ENCODE results near the gene S1PR5. TPM values are rescaled to one million over a fixed set of nuclear protein-coding genes. Genes with fewer than 3 reads are reported as not detected.
"Not testable (repeated sequence)": the region's sequence is repeated elsewhere in the genome, so short reads cannot be mapped to it uniquely, and the experiment has no call there.

The S1PR5 gene
- polyA plus RNA-seq, 1 donor, result 0.96 TPM

DNA sequence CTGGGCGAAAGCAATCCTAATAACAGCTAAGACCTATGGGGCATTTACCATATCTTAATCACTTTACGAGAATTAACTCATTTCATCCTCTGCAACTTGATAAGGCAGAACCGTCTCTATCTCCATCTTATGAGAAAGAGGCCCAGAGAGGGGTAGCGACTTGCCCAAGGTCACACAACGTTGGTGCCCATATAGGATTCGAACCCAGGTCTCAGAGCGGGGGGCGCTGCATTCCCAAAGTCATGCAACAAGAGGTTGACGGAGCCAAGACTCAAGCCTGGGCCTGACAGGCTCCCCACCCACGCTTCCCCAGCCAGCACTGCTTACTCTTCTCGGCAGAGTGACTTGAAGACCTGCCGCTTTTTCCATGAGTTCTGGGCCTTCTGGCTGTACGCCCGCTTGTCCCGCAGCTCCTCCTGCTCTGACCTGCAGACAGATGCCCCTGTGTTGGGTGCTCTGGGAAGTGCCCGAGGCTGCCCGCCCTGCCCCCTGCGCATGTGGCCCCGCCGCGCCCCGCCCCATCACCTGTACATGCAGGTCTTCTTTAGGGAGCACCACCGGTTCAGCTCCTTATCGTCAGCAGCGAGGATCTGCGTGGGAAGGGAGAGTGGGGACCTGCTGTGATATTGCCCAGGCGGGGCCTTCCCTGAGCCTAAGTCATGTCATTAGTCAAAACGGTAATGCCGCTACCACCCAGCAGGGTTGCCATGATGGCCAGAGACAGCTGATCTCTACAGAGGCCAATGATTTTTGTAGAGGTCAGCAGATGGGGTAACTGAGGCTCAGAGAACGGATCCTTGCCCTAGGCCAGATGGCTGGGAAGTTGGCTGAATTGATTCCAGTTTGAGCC is 37.7 kb upstream of the S1PR5 start:
- Histone ChIP-seq H3K9me3 (ENCODE audit: control insufficient read depth, low read depth, low read length) (peaks cover 5% of the 10 kb centered on the region), H3K4me3 (ENCODE audit: low read length) (no peak overlapping the region), H3K4me1 (ENCODE audit: control insufficient read depth, insufficient read depth, low read length) (peaks cover 2% of the 10 kb centered on the region), H3K27me3 (ENCODE audit: control insufficient read depth, insufficient read depth, low read length) (no peaks in the 10 kb centered on the region), H3K27ac (ENCODE audit: low read length) (no peak overlapping the region), H3K36me3 (ENCODE audit: control insufficient read depth, insufficient read depth, low read length) (peaks cover 86% of the 10 kb centered on the region)
- WGBS (ENCODE audit: insufficient coverage, low lambda C conversion rate), result 80% methylated on average over 1 of the region's 30 CpGs
- DNase-seq, result no peak

DNA sequence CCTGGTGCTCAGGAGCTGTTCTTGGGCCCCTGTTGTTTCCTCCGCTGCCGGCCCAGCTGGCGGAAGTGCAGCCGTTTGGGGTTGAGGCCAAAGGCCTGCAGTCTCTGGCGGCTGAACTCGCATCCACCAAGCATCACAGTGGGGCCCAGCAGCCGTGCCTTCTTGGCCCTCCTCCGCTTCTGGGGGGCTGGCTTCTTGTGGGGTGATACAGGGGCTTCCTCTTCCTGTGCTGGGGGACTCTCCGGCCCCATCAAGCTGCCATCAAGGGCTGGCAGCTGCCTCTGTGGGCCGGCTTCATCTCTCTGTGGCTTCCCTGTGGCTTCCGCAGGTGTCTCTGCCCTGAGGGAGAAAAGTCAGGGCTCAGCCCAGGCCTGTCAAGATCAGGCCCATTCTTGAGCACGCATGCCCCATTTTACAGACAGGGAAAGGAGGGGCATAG is 36.7 kb upstream of the S1PR5 start:
- no peak for DNase-seq
- Histone ChIP-seq H3K9me3 (ENCODE audit: control insufficient read depth, low read depth, low read length) (peaks cover 5% of the 10 kb centered on the region), H3K27me3 (ENCODE audit: control insufficient read depth, insufficient read depth, low read length) (no peaks in the 10 kb centered on the region), H3K4me1 (ENCODE audit: control insufficient read depth, insufficient read depth, low read length) (peaks cover 2% of the 10 kb centered on the region), H3K27ac (ENCODE audit: low read length) (no peak overlapping the region), H3K36me3 (ENCODE audit: control insufficient read depth, insufficient read depth, low read length) (peaks cover 84% of the 10 kb centered on the region), H3K4me3 (ENCODE audit: low read length) (no peak overlapping the region)
- WGBS (ENCODE audit: insufficient coverage, low lambda C conversion rate), result no CpG with 5 or more reads among the region's 12 CpGs

DNA sequence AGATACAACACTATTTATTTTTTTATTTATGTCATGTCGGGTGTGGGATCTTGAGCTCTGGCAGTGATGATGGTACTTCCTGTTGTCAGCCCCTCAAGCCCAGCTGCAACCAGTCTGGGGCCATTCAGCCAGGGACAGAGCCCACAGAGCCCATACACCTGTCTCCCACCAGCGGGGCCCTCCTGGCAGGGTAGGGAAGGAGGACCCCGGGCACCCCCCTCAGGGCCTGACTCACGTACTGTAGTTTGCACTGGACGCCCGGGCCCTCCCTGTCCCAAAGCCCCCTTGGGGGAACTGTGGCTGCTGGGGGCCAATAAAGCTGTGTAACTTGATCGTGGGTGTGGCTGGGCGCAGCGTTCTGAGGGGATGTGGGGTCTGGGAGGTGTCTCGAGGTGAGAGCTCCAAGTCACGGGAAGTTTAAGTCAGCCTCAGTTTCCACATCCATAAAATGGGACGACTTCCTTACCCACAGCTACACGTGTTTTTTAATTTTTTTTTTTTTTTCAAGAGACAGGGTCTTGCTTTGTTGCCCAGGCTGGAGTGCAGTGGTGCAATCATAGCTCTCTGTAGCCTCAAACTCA is 35.9 kb upstream of the S1PR5 start:
- WGBS (ENCODE audit: insufficient coverage, low lambda C conversion rate), result 80% methylated on average over 1 of the region's 13 CpGs
- Histone ChIP-seq H3K9me3 (ENCODE audit: control insufficient read depth, low read depth, low read length) (peaks cover 5% of the 10 kb centered on the region), H3K4me3 (ENCODE audit: low read length) (no peak overlapping the region), H3K27me3 (ENCODE audit: control insufficient read depth, insufficient read depth, low read length) (no peaks in the 10 kb centered on the region), H3K4me1 (ENCODE audit: control insufficient read depth, insufficient read depth, low read length) (peaks cover 2% of the 10 kb centered on the region), H3K36me3 (ENCODE audit: control insufficient read depth, insufficient read depth, low read length) (peaks cover 88% of the 10 kb centered on the region), H3K27ac (ENCODE audit: low read length) (no peak overlapping the region)
- DNase-seq, result no peak

DNA sequence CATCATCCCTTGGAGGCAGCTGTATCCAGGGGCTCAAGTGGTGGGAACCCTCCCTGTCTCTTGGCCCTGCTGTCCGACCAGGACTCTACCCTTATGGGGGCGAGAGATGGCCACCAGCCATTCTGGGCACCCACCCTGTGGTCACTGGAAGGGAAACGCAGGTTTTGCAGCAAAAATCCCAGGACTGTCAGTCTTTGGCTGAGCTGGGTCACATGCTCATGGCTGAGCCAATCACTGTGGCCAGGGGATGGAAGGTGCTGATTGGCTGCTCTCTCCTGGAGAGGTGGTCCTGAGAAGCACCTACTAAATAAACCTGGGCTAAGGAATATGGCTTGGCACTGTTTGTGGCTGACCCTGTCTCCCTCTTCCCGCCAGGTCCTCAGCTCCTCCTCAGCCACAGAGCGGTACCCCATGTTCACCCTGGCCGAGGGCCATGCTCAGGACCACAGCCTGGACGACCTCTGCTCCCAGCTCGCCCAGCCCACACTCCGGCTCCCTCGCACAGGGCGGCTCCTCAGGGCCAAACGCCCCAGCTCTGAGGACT is 35.3 kb upstream of the S1PR5 start:
- no CpG with 5 or more reads among the region's 12 CpGs for WGBS (ENCODE audit: insufficient coverage, low lambda C conversion rate)
- DNase-seq, result peak in 1 of 2 donors; percentile 30
- Histone ChIP-seq H3K27ac (ENCODE audit: low read length) (no peak overlapping the region), H3K36me3 (ENCODE audit: control insufficient read depth, insufficient read depth, low read length) (peaks cover 84% of the 10 kb centered on the region), H3K4me1 (ENCODE audit: control insufficient read depth, insufficient read depth, low read length) (peaks cover 2% of the 10 kb centered on the region), H3K9me3 (ENCODE audit: control insufficient read depth, low read depth, low read length) (peaks cover 5% of the 10 kb centered on the region), H3K27me3 (ENCODE audit: control insufficient read depth, insufficient read depth, low read length) (no peaks in the 10 kb centered on the region), H3K4me3 (ENCODE audit: low read length) (no peak overlapping the region)

DNA sequence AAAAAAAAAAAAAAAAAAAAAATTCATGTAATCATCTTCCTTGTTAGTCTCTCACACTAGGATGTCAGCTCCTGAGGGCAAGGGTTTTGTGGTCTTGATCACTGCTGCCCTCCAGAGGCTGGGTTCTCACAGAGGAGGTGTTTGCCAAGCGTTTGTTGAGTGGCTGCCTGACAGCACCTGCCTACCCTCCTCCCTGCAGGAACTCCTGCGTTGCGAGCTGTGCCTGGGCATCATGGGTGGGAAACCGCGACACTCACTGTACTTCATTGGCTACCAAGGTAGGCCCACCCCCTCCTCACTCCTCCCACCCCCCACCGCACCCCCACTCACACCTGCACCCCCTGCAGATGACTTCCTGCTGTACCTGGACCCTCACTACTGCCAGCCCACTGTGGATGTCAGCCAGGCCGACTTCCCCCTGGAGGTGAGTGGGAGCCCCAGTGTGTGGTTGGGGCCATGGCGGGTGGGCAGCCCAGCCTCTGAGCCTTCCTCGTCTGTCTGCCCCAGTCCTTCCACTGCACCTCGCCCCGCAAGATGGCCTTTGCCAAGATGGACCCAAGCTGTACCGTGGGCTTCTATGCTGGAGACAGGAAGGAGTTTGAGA is 34.6 kb upstream of the S1PR5 start:
- Histone ChIP-seq H3K4me3 (ENCODE audit: low read length) (no peak overlapping the region), H3K9me3 (ENCODE audit: control insufficient read depth, low read depth, low read length) (peaks cover 5% of the 10 kb centered on the region), H3K36me3 (ENCODE audit: control insufficient read depth, insufficient read depth, low read length) (peaks cover 84% of the 10 kb centered on the region), H3K27me3 (ENCODE audit: control insufficient read depth, insufficient read depth, low read length) (no peaks in the 10 kb centered on the region), H3K4me1 (ENCODE audit: control insufficient read depth, insufficient read depth, low read length) (peaks cover 2% of the 10 kb centered on the region), H3K27ac (ENCODE audit: low read length) (no peak overlapping the region)
- no CpG with 5 or more reads among the region's 12 CpGs for WGBS (ENCODE audit: insufficient coverage, low lambda C conversion rate)
- no peak for DNase-seq

DNA sequence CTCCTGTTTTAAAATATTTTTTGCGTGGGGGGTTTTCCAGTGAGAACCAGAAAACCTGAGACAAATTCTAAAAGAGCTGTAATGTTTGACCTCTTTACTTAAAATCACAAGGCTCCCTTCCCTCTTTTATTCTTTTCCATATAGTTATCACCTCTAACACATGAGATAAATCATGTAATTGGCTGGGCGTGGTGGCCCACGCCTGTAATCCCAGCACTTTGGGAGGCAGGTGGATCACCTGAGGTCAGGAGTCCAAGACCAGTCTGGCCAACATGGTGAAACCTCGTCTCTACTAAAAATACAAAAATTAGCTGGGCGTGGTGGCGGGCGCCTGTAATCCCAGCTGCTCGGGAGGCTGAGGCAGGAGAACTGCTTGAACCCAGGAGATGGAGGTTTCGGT is 33.8 kb upstream of the S1PR5 start:
- not testable (repeated sequence) for H3K27me3 ChIP-seq (ENCODE audit: control insufficient read depth, insufficient read depth, low read length); H3K9me3 ChIP-seq (ENCODE audit: control insufficient read depth, low read depth, low read length); H3K27ac ChIP-seq (ENCODE audit: low read length); H3K4me1 ChIP-seq (ENCODE audit: control insufficient read depth, insufficient read depth, low read length); H3K4me3 ChIP-seq (ENCODE audit: low read length); DNase-seq
- no CpG with 5 or more reads among the region's 9 CpGs for WGBS (ENCODE audit: insufficient coverage, low lambda C conversion rate)
- peaks cover 82% of the 10 kb centered on the region for H3K36me3 ChIP-seq (ENCODE audit: control insufficient read depth, insufficient read depth, low read length)

DNA sequence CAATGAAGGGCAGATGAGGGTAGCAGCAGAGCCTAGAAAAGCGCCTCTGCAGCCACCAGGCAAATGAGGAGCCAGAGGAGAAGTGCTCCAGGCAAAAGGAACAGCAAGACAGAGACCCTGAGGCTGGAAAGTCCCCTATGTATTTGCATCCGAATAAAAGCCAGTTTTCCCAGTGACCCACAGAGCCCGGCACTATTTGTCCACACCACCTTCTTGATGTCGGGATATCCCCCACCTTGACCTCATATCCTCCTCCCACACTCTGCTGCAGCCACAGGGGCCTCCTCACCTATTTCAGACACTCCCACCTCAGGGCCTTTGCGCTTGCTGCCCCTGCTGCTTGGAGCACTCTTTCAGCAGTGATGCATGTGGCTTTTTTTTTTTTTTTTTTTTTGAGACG is 33.1 kb upstream of the S1PR5 start:
- DNase-seq, result no peak
- no CpG with 5 or more reads among the region's 6 CpGs for WGBS (ENCODE audit: insufficient coverage, low lambda C conversion rate)
- Histone ChIP-seq H3K4me3 (ENCODE audit: low read length) (no peak overlapping the region), H3K27me3 (ENCODE audit: control insufficient read depth, insufficient read depth, low read length) (no peaks in the 10 kb centered on the region), H3K27ac (ENCODE audit: low read length) (no peak overlapping the region), H3K36me3 (ENCODE audit: control insufficient read depth, insufficient read depth, low read length) (peaks cover 79% of the 10 kb centered on the region), H3K9me3 (ENCODE audit: control insufficient read depth, low read depth, low read length) (peaks cover 5% of the 10 kb centered on the region), H3K4me1 (ENCODE audit: control insufficient read depth, insufficient read depth, low read length) (peaks cover 7% of the 10 kb centered on the region)

DNA sequence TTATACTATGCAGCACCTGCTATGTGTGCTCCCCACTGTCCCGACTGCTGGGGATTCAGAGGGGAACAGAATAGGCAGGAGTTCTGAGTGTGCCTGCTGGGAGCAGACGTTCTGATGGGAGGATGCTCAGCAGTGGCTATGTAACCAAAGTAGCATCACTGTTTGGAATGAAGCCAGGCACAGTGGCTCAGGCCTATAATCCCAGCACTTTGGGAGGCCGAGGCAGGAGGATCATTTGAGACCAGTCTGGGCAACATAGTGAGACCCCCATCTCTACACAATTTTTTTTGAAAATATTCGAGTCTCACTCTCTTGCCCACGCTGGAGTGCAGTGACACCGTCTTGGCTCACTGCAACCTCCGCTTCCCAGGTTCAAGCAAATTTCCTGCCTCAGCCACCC is 32.5 kb upstream of the S1PR5 start:
- peaks cover 5% of the 10 kb centered on the region for H3K9me3 ChIP-seq (ENCODE audit: control insufficient read depth, low read depth, low read length)
- no peak overlapping the region for H3K27ac ChIP-seq (ENCODE audit: low read length)
- no peak for DNase-seq
- WGBS (ENCODE audit: insufficient coverage, low lambda C conversion rate), result no CpG with 5 or more reads among the region's 7 CpGs
- peaks cover 74% of the 10 kb centered on the region for H3K36me3 ChIP-seq (ENCODE audit: control insufficient read depth, insufficient read depth, low read length)
- no peak overlapping the region for H3K4me3 ChIP-seq (ENCODE audit: low read length)
- peaks cover 9% of the 10 kb centered on the region for H3K4me1 ChIP-seq (ENCODE audit: control insufficient read depth, insufficient read depth, low read length)
- no peaks in the 10 kb centered on the region for H3K27me3 ChIP-seq (ENCODE audit: control insufficient read depth, insufficient read depth, low read length)

DNA sequence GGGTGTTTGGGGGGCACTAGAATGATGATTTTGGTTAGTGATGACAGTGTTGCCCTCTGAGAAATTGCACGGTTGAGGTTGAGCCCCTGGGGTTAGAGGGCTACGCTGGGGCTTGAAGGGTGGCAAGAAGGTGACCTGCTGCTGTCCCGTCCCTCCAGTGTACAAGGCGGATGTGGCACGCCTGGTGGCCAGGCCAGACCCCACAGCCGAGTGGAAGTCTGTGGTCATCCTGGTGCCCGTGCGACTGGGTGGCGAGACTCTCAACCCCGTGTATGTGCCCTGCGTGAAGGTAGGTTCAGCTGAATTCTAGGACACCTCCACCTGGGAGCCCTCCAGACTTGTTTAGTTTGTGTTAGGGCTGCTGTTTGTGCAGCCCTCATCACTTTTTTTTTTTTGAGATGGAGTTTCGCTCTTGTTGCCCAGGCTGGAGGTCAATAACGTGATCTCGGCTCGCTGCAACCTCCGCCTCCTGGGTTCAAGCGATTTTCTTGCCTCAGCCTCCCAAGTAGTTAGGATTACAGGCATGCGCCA is 31.6 kb upstream of the S1PR5 start:
- H3K4me3 ChIP-seq (ENCODE audit: low read length), result no peak overlapping the region
- H3K4me1 ChIP-seq (ENCODE audit: control insufficient read depth, insufficient read depth, low read length), result peaks cover 13% of the 10 kb centered on the region
- H3K9me3 ChIP-seq (ENCODE audit: control insufficient read depth, low read depth, low read length), result peaks cover 5% of the 10 kb centered on the region
- no CpG with 5 or more reads among the region's 18 CpGs for WGBS (ENCODE audit: insufficient coverage, low lambda C conversion rate)
- H3K36me3 ChIP-seq (ENCODE audit: control insufficient read depth, insufficient read depth, low read length), result peaks cover 64% of the 10 kb centered on the region
- no peak overlapping the region for H3K27ac ChIP-seq (ENCODE audit: low read length)
- no peaks in the 10 kb centered on the region for H3K27me3 ChIP-seq (ENCODE audit: control insufficient read depth, insufficient read depth, low read length)
- no peak for DNase-seq

DNA sequence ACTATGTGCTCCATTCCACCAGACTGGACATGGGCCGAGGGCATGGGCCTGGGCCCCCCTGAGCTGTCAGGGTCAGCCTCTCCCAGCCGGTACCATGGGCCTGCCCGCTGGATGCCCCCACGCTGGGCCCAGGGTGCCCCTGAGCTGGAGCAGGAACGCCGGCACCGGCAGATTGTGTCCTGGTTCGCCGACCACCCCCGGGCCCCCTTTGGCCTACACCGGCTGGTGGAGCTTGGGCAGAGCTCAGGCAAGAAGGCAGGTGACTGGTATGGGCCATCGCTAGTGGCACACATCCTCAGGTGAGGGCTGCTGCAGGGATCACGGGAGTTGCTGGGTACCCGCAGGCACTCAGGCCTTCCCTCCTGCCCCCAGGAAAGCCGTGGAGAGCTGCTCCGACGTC is 29.6 kb upstream of the S1PR5 start:
- no CpG with 5 or more reads among the region's 17 CpGs for WGBS (ENCODE audit: insufficient coverage, low lambda C conversion rate)
- Histone ChIP-seq H3K4me3 (ENCODE audit: low read length) (no peak overlapping the region), H3K36me3 (ENCODE audit: control insufficient read depth, insufficient read depth, low read length) (peaks cover 45% of the 10 kb centered on the region), H3K4me1 (ENCODE audit: control insufficient read depth, insufficient read depth, low read length) (peaks cover 15% of the 10 kb centered on the region), H3K27ac (ENCODE audit: low read length) (no peak overlapping the region), H3K27me3 (ENCODE audit: control insufficient read depth, insufficient read depth, low read length) (no peaks in the 10 kb centered on the region), H3K9me3 (ENCODE audit: control insufficient read depth, low read depth, low read length) (no peaks in the 10 kb centered on the region)
- no peak for DNase-seq
